Measurements from ENCODE around the gene SLC41A3. TPM values are rescaled to one million over a fixed set of nuclear protein-coding genes. Genes with fewer than 3 reads are reported as not detected.
"Not testable (repeated sequence)": the region's sequence is repeated elsewhere in the genome, so short reads cannot be mapped to it uniquely, and the experiment has no call there.

SLC41A3 gene
- total and polyA plus RNA-seq, 7 donors: 5.1 to 59.5 (median 28.9) TPM

GRCh38 chr3:126049289-126050049 is 34.5 kb downstream of the SLC41A3 start:
- H3K9me3 ChIP-seq: peaks cover 0 to 3% (median 0%) of the 10 kb centered on the region in 4 donors
- WGBS, 2 donors: 90% methylated on average over 5 of the region's 5 CpGs
- intact Hi-C loops (cut with DNase I): no loop called here
- no peaks in the 10 kb centered on the region for H3K4me1 ChIP-seq
- H3K27ac ChIP-seq: no peak overlapping the region
- no peak for DNase-seq
- H3K4me3 ChIP-seq: no peak overlapping the region
- TF ChIP-seq POLR2AphosphoS5 (IDR thresholded peaks at IDR 0.05) (no peak), EP300 (IDR thresholded peaks at IDR 0.05) (no peak), CTCF (IDR thresholded peaks at IDR 0.05) (no peak), POLR2A (IDR thresholded peaks at IDR 0.05) (no peak)
- no peaks in the 10 kb centered on the region for H3K27me3 ChIP-seq
- H3K36me3 ChIP-seq: peaks cover 0 to 27% (median 4%) of the 10 kb centered on the region in 4 donors

- intact Hi-C loops (cut with DNase I): no loop called here
- Histone ChIP-seq H3K4me3 (no peak overlapping the region), H3K27ac (no peak overlapping the region), H3K27me3 (no peaks in the 10 kb centered on the region), H3K36me3 (no peaks in the 10 kb centered on the region), H3K9me3 (no peaks in the 10 kb centered on the region), H3K4me1 (no peaks in the 10 kb centered on the region)
- TF ChIP-seq CTCF (IDR thresholded peaks at IDR 0.05): no peak
- TF ChIP-seq POLR2AphosphoS5 (IDR thresholded peaks at IDR 0.05): no peak
- no peak for TF ChIP-seq EP300 (IDR thresholded peaks at IDR 0.05)
- TF ChIP-seq POLR2A (IDR thresholded peaks at IDR 0.05): no peak
- DNase-seq: peak; percentile 46
- 83 to 86% methylated on average over 4 of the region's 4 CpGs for whole genome bisulfite sequencing, 2 donors
These were observed 43.5 kb downstream of the SLC41A3 start for GRCh38 chr3:126040386-126040785.

GRCh38 chr3:126039870-126040269 is 44.1 kb downstream of the SLC41A3 start:
- no peak for DNase-seq
- intact Hi-C loops (cut with DNase I): no loop called here
- Histone ChIP-seq H3K4me3 (no peak overlapping the region), H3K27me3 (no peaks in the 10 kb centered on the region), H3K4me1 (no peaks in the 10 kb centered on the region), H3K27ac (no peak overlapping the region), H3K9me3 (no peaks in the 10 kb centered on the region), H3K36me3 (peaks cover 0 to 2% (median 0%) of the 10 kb centered on the region in 4 donors)
- TF ChIP-seq CTCF (IDR thresholded peaks at IDR 0.05) (no peak), POLR2A (IDR thresholded peaks at IDR 0.05) (no peak), POLR2AphosphoS5 (IDR thresholded peaks at IDR 0.05) (no peak), EP300 (IDR thresholded peaks at IDR 0.05) (no peak)
- 58 to 65% methylated on average over 2 of the region's 2 CpGs for WGBS, 2 donors

- H3K9me3 ChIP-seq; H3K27me3 ChIP-seq; H3K4me3 ChIP-seq; intact Hi-C loops (cut with DNase I); H3K4me1 ChIP-seq; H3K36me3 ChIP-seq; H3K27ac ChIP-seq: not testable (repeated sequence)
- peak; percentile 27 for DNase-seq
- WGBS, 2 donors: 93 to 94% methylated on average over 2 of the region's 2 CpGs
These were observed 45.1 kb downstream of the SLC41A3 start for GRCh38 chr3:126038791-126039190.

GRCh38 chr3:126036056-126036549 is 47.8 kb downstream of the SLC41A3 start:
- H3K4me3 ChIP-seq: no peak overlapping the region
- no peaks in the 10 kb centered on the region for H3K4me1 ChIP-seq
- intact Hi-C loops (cut with DNase I): no loop called here
- H3K9me3 ChIP-seq: no peaks in the 10 kb centered on the region
- no peak overlapping the region for H3K27ac ChIP-seq
- no peaks in the 10 kb centered on the region for H3K27me3 ChIP-seq
- TF ChIP-seq CTCF (IDR thresholded peaks at IDR 0.05) (no peak), POLR2AphosphoS5 (IDR thresholded peaks at IDR 0.05) (no peak), POLR2A (IDR thresholded peaks at IDR 0.05) (no peak), EP300 (IDR thresholded peaks at IDR 0.05) (no peak)
- 97% methylated on average over 10 of the region's 10 CpGs for WGBS, 2 donors
- H3K36me3 ChIP-seq: peaks cover 0 to 26% (median 7%) of the 10 kb centered on the region in 4 donors
- DNase-seq: peak; percentile 40
